ENCODE data around the gene TIGD2.

- TF ChIP-seq EZH2 (IDR thresholded peaks at IDR 0.05; ENCODE audit: low read length): no peak
- TF ChIP-seq CTCF (optimal IDR thresholded peaks at IDR 0.05 in 1 of 3, IDR thresholded peaks at IDR 0.05 in 1 of 3, conservative IDR thresholded peaks at IDR 0.05 in 1 of 3; ENCODE audit: extremely low read depth in 1 of 3, insufficient read depth in 2 of 3, low read length in 3 of 3): no peak
Observed at GRCh38 chr4:89157488-89158024, 46.2 kb downstream of the TIGD2 start.
